CD4-positive, alpha-beta T cell (primary cell): Measurements from ENCODE around the gene KRTAP5-4. TPM values are rescaled to one million over a fixed set of nuclear protein-coding genes. Genes with fewer than 3 reads are reported as not detected.

Experiments used
- ATAC-seq: fragments of 200-7000 bp; cut with Tn5 transposase; one replicate; pipeline ENCODE4 v1.10.0; 2022; ENCODE audit warnings: mild to moderate bottlenecking; ENCODE audit not compliant: poor library complexity
- CTCF ChIA-PET: fragments of 350-600 bp; sonication (Branson Sonifier 250); formaldehyde crosslinking; loops from one replicate; lab custom pipeline; 2021; ENCODE audit warnings: antibody characterized with exemption, inconsistent platforms; lab: Charles Lee
- POLR2A ChIA-PET: fragments of 350-600 bp; sonication (Branson Sonifier 250); formaldehyde crosslinking; loops from one replicate; lab custom pipeline; 2021; ENCODE audit warnings: antibody characterized with exemption, inconsistent platforms; lab: Charles Lee
- DNase-seq, 14 experiments: peaks; one replicate each; pipeline ENCODE4 v3.0.0-alpha.2; 2013 to 2020; ENCODE audit warnings: mixed read lengths in 2 of 14
- H3K27ac ChIP-seq, 2 donors: one replicate each; pipeline versions ENCODE4 v1.5.1 to v1.7.0; 2013; ENCODE audit warnings: low read length in 2 of 2, low read depth in 1 of 2, mild to moderate bottlenecking in 1 of 2
- H3K27me3 ChIP-seq, 2 experiments: 1 replicate in 1 of 2; 2 replicates in 1 of 2; pipeline versions ENCODE4 v1.6.1 to v1.7.0; 2013; ENCODE audit warnings: low read length in 2 of 2, control low read depth in 1 of 2, mild to moderate bottlenecking in 1 of 2, moderate library complexity in 1 of 2; ENCODE audit not compliant: insufficient read depth in 2 of 2, control insufficient read depth in 1 of 2
- H3K36me3 ChIP-seq: one replicate; pipeline ENCODE4 v1.6.1; 2013; ENCODE audit warnings: low read length, control low read depth; ENCODE audit not compliant: insufficient read depth
- H3K4me1 ChIP-seq: one replicate; pipeline ENCODE4 v1.6.1; 2013; ENCODE audit warnings: low read length, control low read depth; ENCODE audit not compliant: insufficient read depth
- H3K4me3 ChIP-seq: one replicate; pipeline ENCODE4 v1.5.1; 2013; ENCODE audit warnings: mild to moderate bottlenecking, low read length, moderate library complexity
- H3K9me3 ChIP-seq, 2 experiments: 1 replicate in 1 of 2; 2 replicates in 1 of 2; pipeline versions ENCODE4 v1.6.1 to v1.7.0; 2013; ENCODE audit warnings: low read length in 2 of 2, mild to moderate bottlenecking in 2 of 2, control low read depth in 1 of 2, moderate library complexity in 1 of 2; ENCODE audit not compliant: control insufficient read depth in 1 of 2, insufficient read depth in 1 of 2
- H3K27ac Mint-ChIP-seq: one replicate; pipeline ENCODE4 v1.8.0; 2020; ENCODE audit warnings: mixed read lengths
- H3K27me3 Mint-ChIP-seq: one replicate; pipeline ENCODE4 v1.8.0; 2021; ENCODE audit warnings: mixed read lengths
- H3K36me3 Mint-ChIP-seq: one replicate; pipeline ENCODE4 v1.8.0; 2021; ENCODE audit warnings: low read depth, mixed read lengths
- H3K4me1 Mint-ChIP-seq: one replicate; pipeline ENCODE4 v1.8.0; 2021; ENCODE audit warnings: low read depth, mixed read lengths
- H3K4me3 Mint-ChIP-seq: one replicate; pipeline ENCODE4 v1.8.0; 2020; ENCODE audit warnings: mild to moderate bottlenecking, mixed read lengths
- H3K9me3 Mint-ChIP-seq: one replicate; pipeline ENCODE4 v1.8.0; 2020; ENCODE audit warnings: mixed read lengths
- intact Hi-C, 2 experiments: fragments of 100-400 bp; cut with DNase I in 1 of 2; cut with micrococcal nuclease in 1 of 2; formaldehyde crosslinking; loops; one replicate each; pipeline versions ENCODE4 v1.15.1 to v1.9.0; 2023 to 2025; cut with DNase I, micrococcal nuclease
- total RNA-seq, 174 experiments: library from RNA in 2 of 174; stranded (reverse) in 2 of 174; gene quantifications; one replicate each; pipeline ENCODE4 v1.2.3 and lab custom pipeline; 2021 to 2026
- TF ChIP-seq, protein P1 (sequence below): fragments of 200-600 bp; IDR thresholded peaks from one replicate; pipeline ENCODE4 v1.8.0; 2022; ENCODE audit warnings: antibody characterized with exemption, mild to moderate bottlenecking

KRTAP5-4 gene
- total RNA-seq, 2 experiments from 2014 or later, result not detected

DNA sequence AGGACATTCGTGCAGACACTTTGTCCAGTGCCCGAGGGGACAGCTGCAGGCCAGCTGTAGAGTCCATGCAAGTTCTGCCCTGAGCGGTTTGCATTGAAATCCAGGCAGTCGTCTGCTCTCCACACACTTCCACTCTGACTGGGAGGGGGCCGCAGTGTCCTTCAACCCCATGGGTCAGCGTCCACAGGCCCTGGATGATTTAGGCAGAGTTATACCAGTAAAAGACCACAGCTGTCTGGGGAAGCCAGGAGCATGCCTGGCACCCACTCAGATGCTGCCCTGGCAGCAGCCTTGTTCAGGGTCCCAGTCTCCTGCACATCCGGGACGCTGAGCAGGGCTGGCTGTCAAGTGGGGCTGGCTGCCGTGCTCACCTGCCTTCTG lies 34.1 kb upstream of the KRTAP5-4 start:
- H3K9me3 Mint-ChIP-seq, result no peaks in the 10 kb centered on the region
- TF ChIP-seq, protein P1, sequence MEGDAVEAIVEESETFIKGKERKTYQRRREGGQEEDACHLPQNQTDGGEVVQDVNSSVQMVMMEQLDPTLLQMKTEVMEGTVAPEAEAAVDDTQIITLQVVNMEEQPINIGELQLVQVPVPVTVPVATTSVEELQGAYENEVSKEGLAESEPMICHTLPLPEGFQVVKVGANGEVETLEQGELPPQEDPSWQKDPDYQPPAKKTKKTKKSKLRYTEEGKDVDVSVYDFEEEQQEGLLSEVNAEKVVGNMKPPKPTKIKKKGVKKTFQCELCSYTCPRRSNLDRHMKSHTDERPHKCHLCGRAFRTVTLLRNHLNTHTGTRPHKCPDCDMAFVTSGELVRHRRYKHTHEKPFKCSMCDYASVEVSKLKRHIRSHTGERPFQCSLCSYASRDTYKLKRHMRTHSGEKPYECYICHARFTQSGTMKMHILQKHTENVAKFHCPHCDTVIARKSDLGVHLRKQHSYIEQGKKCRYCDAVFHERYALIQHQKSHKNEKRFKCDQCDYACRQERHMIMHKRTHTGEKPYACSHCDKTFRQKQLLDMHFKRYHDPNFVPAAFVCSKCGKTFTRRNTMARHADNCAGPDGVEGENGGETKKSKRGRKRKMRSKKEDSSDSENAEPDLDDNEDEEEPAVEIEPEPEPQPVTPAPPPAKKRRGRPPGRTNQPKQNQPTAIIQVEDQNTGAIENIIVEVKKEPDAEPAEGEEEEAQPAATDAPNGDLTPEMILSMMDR, result no peak
- intact Hi-C loops, result no loop called here
- peaks cover 25% of the 10 kb centered on the region for H3K27me3 Mint-ChIP-seq
- no peak overlapping the region for H3K4me3 Mint-ChIP-seq
- ATAC-seq (no peak), DNase-seq (no peak)
- Histone ChIP-seq H3K4me3 (no peak overlapping the region), H3K4me1 (peaks cover 15% of the 10 kb centered on the region), H3K9me3 (peaks cover 0 to 4% of the 10 kb centered on the region in 2 experiments), H3K27ac (no peak overlapping the region), H3K27me3 (peaks cover 0 to 8% of the 10 kb centered on the region in 2 experiments), H3K36me3 (no peaks in the 10 kb centered on the region)
- H3K36me3 Mint-ChIP-seq, result no peaks in the 10 kb centered on the region
- H3K27ac Mint-ChIP-seq, result no peak overlapping the region
- ChIA-PET CTCF (no interaction called here), POLR2A (no interaction called here)
- H3K4me1 Mint-ChIP-seq, result peaks cover 16% of the 10 kb centered on the region

DNA sequence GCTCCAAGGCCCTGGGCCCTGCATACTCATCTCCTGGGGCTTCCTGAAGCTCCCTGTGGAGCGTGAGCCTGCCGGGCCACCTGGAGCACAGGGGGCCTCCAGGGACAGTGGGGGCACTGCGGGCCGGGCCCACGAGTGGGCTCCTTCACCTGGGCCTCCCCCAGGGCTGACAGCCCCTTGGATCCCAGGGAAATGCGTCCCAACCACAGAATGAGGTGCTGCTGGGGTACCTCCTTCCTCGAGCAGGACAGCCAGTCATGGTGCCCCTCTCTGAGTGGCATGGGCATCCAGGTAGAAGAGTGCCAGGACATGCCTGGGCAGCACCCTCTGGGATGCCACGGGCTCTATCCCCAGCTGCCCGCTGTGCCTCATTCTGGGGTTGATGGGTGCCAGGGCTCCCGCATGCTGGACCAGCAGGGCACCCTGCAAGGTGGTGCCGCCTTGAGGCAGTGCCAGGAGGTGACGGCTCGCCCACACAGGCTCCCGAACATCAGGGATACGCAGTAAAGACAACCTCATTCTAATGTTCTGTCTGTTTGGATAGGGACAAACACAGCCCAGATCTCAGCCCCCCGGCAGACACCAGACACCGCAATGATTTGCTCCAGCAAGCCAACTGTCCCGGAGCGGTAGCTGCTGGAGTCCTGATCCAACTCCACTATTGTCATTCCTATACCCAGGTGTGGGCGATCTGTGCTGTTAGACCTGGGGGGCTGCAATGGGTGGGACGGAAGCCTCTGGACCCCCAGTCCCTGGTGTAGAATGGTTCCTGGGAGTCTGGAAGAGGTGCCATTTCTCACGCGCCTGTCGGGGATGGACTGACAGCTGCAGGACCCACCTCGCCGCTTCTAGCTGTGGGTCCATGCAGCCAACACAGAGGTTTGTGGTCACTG lies 33.5 kb upstream of the KRTAP5-4 start:
- CTCF ChIA-PET, result no interaction called here
- Mint-ChIP-seq H3K27ac (no peak overlapping the region), H3K27me3 (peaks cover 23% of the 10 kb centered on the region), H3K36me3 (no peaks in the 10 kb centered on the region), H3K4me3 (no peak overlapping the region), H3K4me1 (peaks cover 14% of the 10 kb centered on the region), H3K9me3 (no peaks in the 10 kb centered on the region)
- Histone ChIP-seq H3K4me3 (no peak overlapping the region), H3K27ac (no peak overlapping the region), H3K4me1 (peaks cover 15% of the 10 kb centered on the region), H3K27me3 (peaks cover 0 to 8% of the 10 kb centered on the region in 2 experiments), H3K36me3 (no peaks in the 10 kb centered on the region), H3K9me3 (peaks cover 0 to 4% of the 10 kb centered on the region in 2 experiments)
- TF ChIP-seq, protein P1, result no peak
- no peak for ATAC-seq
- intact Hi-C loops, result no loop called here
- POLR2A ChIA-PET, result no interaction called here
- DNase-seq, result no peak

DNA sequence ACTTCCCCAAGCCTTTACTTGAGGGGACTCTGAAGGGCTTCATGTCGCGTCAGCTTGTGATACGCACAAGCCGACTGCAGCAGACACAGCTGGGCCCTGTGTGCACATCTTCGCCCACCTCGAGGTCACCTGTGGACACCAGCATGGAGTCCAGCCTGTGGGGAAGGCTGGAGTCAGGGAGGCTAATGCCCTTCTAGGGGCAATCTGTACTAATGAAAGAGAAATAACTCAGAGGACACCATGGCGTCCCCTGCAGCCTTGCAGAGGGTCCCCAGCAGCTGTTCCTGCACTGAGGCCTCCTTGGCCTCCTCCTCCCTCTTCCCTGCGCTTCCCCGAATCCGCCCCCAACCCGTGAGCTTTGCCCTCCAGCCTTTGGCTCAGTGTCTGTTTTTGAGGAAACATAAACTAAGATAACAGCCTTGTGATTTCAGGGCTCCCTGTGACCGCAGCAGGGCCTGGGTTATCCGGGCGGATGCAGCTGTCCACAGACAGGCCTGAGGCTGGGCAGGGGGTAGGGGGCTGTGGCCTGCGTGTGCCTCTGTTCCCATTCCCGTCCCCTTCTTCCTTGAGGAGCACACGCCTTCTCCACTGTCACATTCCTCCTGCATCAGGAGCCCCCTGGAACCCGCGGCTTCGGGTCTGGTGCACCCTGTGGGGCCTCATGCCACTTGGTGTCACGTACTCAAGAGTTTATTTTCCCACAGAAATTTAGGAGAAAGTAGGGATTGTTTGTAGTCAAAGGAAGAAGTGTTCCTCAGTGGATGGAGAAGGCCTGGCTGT lies 32.6 kb upstream of the KRTAP5-4 start:
- Mint-ChIP-seq H3K27me3 (peaks cover 15% of the 10 kb centered on the region), H3K4me3 (no peak overlapping the region), H3K4me1 (peaks cover 5% of the 10 kb centered on the region), H3K27ac (no peak overlapping the region), H3K36me3 (no peaks in the 10 kb centered on the region), H3K9me3 (no peaks in the 10 kb centered on the region)
- CTCF ChIA-PET, result no interaction called here
- DNase-seq (no peak), ATAC-seq (no peak)
- POLR2A ChIA-PET, result no interaction called here
- Histone ChIP-seq H3K27ac (no peak overlapping the region), H3K9me3 (peaks cover 0 to 4% of the 10 kb centered on the region in 2 experiments), H3K36me3 (no peaks in the 10 kb centered on the region), H3K4me1 (peaks cover 13% of the 10 kb centered on the region), H3K4me3 (no peak overlapping the region), H3K27me3 (peaks cover 0 to 1% of the 10 kb centered on the region in 2 experiments)
- intact Hi-C loops, result loop anchor here in 1 of 2 experiments (5.0 kb wide), 1 partner anchor 38 kb away; no protein-coding TSS in a partner anchor
- TF ChIP-seq, protein P1, result no peak
